Measurements from ENCODE around the gene CRHR1.
"Not testable (repeated sequence)": the region's sequence is repeated elsewhere in the genome, so short reads cannot be mapped to it uniquely, and the experiment has no call there.

Gene CRHR1

DNA sequence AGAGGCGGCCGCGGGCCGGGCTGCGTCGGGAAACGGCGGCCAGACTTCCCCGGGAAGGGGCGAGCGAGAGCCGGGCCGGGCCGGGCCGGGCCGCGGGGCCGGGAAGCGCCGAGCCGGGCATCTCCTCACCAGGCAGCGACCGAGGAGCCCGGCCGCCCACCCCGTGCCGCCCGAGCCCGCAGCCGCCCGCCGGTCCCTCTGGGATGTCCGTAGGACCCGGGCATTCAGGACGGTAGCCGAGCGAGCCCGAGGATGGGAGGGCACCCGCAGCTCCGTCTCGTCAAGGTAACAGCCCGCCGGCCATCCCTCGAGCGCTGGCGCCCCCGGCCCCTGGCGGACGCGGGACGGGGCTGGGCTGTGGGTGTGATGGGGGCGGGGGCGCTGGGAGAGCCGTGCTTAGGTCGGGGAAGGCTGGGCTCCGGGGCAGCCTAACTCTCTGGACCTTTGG lies at the start of gene CRHR1:
TSS of gene CRHR1 (plus strand) at position 28 of the 448 bp plus-strand sequence. CDS start at position 253, 225 bp downstream.
- no peak for DNase-seq (ENCODE audit: low spot score)

DNA sequence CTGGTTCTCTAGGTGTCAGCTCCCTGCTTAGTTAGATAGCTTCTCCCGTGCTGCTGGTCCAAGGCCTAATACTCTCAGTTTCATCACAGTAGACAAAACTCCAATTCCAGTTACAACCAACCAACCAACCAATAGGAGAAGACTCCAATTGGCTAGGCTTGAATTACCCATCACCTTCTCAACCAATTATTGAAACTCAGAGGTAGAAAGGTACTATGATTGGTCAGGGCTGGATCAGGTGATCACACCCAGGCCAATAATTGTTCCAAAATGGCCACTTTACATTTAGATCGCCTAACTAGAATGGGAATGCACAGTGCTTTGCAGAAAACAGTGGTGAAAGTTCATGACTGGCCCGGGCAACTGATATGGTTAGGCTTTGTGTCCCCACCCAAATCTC lies 49.5 kb upstream of the CRHR1 start:
- no peak for DNase-seq (ENCODE audit: low spot score)

DNA sequence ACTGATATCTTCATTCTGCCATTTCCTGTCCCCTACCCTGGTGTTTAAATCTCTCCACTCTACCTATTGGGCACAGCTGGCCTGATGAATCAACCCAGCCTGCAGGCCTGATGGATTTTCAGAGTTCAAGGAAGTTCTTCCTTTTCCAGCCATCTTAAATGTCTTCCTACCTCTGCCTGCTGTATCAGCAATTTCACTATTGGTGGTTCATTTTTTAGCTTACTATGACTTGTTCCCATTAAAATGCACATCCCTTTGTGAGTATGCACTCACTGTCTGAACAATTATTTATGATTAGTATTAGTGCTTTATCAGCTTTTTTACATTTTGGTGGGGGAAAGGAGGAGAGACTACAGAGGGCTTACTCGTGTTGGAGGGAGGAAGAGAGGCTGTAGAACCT lies 48.6 kb upstream of the CRHR1 start:
- no peak for DNase-seq (ENCODE audit: low spot score)

DNA sequence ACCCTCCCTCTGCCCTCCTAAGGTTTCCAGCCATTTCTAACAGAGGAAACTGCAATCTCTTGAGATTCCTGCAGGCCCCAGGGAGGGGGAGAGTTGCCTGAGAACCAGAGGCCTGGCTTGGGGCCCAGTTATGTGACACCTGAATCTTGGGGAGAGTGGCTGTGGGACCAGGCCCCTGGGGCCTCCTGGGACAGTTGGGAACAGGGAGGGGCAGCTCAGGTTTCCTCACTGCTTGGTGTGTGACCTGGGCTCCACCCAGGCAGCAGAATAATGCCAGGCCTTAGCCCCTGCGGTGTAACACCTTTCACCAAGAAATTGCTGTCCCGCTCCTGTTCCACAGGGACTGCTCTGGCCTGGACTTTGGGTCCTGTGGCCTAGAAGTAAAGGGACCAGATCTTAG lies 44.3 kb upstream of the CRHR1 start:
- DNase-seq (ENCODE audit: low spot score): no peak

DNA sequence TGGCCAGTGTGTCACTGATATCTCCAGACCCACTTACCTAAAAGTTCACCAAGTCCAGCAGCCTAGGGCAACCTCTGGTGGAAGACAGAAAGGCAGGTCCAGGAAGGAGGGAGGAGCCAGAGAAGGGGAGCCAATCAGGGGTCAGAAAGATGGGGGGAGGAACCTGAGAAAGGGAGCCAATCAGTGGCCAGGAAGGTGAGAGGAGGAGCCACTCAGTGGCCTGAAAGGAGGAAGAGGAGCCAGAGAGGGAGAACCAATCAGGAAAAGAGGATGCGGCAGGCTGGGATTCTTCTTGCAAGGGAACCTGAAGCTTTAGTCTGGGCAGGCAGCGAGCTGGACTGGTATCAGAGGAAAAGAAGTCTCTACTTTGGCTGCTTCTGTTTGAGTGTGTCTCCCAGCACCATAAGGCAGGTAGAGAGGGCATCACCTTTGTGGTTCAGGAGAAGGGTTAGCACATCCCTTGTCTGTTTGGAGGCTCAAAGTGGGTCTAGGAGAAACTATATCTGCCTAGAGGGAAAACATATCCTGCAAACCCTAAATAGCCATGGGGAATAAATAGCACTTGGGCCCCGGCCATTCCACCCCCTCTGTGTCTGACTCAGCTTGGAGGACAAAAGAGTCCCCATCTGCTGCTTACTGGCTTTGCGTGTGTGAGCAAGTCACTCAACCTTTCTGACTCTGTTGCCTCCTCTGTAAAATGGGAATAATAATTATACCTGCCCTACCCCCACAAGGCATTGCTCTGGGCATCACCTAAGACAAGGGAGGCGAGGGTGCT lies 43.4 kb upstream of the CRHR1 start:
- peak; percentile 49 for DNase-seq (ENCODE audit: low spot score)

DNA sequence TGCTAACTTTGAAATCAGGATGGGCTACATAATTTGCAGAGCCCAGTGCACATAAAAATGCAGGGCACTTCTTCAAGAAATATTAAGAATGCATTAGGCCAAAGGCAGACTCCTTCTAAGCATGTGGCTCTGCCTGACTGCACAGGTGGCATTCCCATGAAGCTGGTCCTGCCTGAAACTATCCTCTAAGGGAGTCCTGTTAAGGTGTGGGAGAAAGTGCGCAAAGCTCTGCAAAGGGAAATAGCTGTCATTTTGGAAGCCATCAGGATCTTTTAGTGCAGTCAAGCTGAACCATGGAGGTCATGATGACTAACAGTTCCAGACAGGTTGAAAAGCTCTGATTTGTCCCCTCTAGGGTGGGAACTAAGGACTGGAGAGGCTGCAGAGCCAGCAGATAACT lies 41.9 kb upstream of the CRHR1 start:
- DNase-seq (ENCODE audit: low spot score): no peak

GRCh38 chr17:45743626-45744326 lies 40.3 kb upstream of the CRHR1 start:
- no peak for DNase-seq (ENCODE audit: low spot score)

GRCh38 chr17:45744826-45745225 lies 39.3 kb upstream of the CRHR1 start:
- DNase-seq (ENCODE audit: low spot score): not testable (repeated sequence)

GRCh38 chr17:45745601-45746494 lies 38.3 kb upstream of the CRHR1 start:
- no peak for DNase-seq (ENCODE audit: low spot score)

- DNase-seq (ENCODE audit: low spot score): no peak
Measured at GRCh38 chr17:45747911-45748310, 36.2 kb upstream of the CRHR1 start.

GRCh38 chr17:45748731-45749310 lies 35.3 kb upstream of the CRHR1 start:
- no peak for DNase-seq (ENCODE audit: low spot score)

- no peak for DNase-seq (ENCODE audit: low spot score)
Measured at GRCh38 chr17:45749831-45750335, 34.2 kb upstream of the CRHR1 start.

DNA sequence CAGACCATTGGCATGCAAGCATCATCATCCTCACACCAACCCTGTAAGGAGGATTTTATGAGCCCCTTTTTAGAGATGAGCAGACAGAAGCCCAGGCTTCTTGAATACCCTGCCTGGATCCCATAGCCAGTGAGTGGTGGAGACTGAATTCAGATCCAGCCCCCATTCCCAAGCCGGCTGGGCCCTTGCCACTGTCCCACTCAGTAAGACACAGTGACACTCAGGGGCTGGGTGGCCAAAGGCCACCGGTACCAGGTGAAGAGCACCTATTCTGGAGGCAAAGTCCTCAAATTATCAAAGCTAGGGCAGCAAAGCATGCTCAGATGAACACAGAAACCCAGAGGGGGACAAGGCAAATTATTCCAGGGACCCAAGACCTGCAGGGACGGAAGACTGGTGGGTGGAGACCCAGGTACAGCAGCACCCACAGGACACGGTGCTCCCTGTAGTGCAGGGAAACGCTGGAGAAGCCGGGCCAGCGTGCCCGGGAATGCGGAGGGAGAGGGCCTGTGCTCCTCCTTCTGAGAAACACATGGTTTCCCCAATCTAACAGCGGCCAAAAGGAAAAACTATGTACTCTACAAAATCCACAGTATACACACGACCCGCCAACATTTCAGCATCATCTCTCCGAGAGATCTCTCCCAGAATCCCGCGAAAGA lies 33.2 kb upstream of the CRHR1 start:
- DNase-seq (ENCODE audit: low spot score): no peak

- no peak for DNase-seq (ENCODE audit: low spot score)
Measured at GRCh38 chr17:45751466-45751865, 32.7 kb upstream of the CRHR1 start.

DNA sequence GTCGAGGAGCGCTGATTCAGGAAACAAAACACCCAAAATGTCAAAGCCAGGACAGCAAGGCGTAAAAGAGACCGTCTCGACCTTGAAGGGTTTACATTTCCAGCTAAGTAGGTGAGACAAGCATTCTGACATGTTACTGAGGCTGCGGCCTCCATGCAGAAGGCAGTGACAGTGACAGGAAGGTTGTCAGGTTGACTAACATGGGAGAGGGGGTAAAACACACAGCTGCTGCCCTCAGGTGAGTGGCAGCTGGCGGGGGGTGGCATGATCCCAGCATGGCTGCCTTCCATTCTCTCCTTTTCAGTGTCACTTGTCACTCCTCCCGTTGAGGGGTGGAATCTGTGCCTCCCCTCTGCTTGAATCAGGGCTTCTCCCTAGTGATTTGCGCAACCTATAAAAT lies 31.9 kb upstream of the CRHR1 start:
- DNase-seq (ENCODE audit: low spot score): no peak

DNA sequence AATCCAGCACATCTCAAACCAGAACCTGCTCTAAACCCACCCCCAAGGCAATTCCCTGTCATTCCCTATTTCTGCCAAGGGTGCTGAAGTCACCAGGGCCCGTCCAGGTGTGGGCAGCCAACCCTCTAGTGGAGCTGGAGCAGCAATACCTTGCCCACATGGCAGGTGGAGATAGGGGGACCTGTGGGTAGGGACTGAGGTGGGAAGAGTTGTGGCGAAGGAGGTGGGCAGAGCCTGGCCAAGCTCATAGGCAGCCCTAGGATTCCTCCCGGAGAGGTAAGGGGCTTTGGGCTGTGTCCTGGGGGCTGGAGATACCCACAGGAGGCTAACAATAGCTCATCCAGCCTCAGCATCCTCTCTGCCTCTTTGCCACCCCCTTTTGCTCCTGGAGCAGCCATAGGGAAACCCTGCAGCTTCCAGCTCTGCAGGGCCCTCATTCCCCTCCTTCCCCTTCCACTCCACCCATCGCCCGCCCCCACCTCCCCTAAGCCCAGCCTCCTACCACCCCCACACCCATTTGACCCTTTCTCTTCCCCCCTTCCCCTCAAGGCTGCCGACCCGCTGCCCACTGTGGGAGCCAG lies 30.4 kb upstream of the CRHR1 start:
- DNase-seq (ENCODE audit: low spot score): no peak

GRCh38 chr17:45755050-45755449 lies 29.1 kb upstream of the CRHR1 start:
- no peak for DNase-seq (ENCODE audit: low spot score)

DNA sequence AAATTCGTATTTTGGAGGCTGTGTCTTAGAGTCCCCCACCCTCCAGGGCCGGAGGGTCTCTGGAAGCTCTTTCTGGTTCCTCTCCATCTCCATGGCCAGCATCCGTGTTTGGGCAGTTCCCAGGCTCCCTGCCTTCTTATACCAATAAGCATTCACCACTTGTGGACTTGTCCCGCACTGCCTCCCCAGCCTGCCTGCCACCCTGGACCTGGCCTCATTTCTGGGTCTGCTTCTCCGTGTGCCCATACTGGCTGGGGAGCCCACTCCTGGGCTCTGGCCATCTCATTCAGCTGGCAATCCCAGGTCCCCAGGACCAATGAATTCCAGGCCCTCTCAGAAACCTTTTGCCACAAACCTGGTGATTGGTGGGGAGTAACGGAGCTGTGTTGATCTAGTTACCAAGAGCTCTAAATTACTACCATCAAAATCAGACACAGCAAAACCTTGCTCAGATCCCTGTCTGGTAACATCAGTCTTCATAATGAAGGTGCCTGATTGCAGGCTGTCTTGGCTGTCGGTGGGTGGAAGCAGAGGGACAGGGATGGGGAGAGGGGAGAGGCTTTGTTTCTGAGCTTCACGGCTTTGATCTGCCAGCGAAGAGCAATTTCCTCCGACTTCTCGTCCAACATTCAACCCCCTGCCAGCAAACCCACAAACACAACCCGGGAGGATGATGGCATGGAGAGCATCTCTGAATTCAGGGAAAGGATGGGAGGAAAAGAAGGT lies 27.7 kb upstream of the CRHR1 start:
- DNase-seq (ENCODE audit: low spot score): no peak

- no peak for DNase-seq (ENCODE audit: low spot score)
Measured at GRCh38 chr17:45757431-45758218, 26.5 kb upstream of the CRHR1 start.

All from RKO (cell line).